Neural progenitor cell (in vitro differentiated cells): ENCODE measurements around the gene STK10. TPM values are rescaled to one million over a fixed set of nuclear protein-coding genes. Genes with fewer than 3 reads are reported as not detected.
A peak's percentile ranks its signal among the peaks of the same experiment; 100 is the strongest.

Source experiments
- DNase-seq: peaks from one replicate; pipeline ENCODE4 v3.0.0-alpha.2; 2016; ENCODE audit warnings: low spot score
- H2AFZ ChIP-seq: fragments of 200-600 bp; sonication (generic); replicated peaks from 2 replicates; pipeline ENCODE4 v1.6.1; 2016; ENCODE audit warnings: antibody characterized with exemption
- H3F3A ChIP-seq: fragments of 200-600 bp; sonication (generic); 2 replicates; pipeline ENCODE4 v1.6.1; 2016; ENCODE audit warnings: antibody characterized with exemption, low read depth
- H3K27ac ChIP-seq: fragments of 200-600 bp; sonication (generic); 2 replicates; pipeline ENCODE4 v1.5.1; 2016; ENCODE audit warnings: mild to moderate bottlenecking
- H3K27me3 ChIP-seq: fragments of 200-600 bp; sonication (generic); 2 replicates; pipeline ENCODE4 v1.6.1; 2016; ENCODE audit warnings: mild to moderate bottlenecking, moderate library complexity
- H3K36me3 ChIP-seq: fragments of 200-600 bp; sonication (generic); 2 replicates; pipeline ENCODE4 v1.5.1; 2016
- H3K4me1 ChIP-seq: fragments of 200-600 bp; sonication (generic); 2 replicates; pipeline ENCODE4 v1.6.1; 2016; ENCODE audit warnings: mixed run types
- H3K4me2 ChIP-seq: fragments of 200-600 bp; sonication (generic); 2 replicates; pipeline ENCODE4 v1.6.1; 2016
- H3K4me3 ChIP-seq: fragments of 200-600 bp; sonication (generic); 2 replicates; pipeline ENCODE4 v1.5.1; 2016
- H3K79me2 ChIP-seq: fragments of 200-600 bp; sonication (generic); 2 replicates; pipeline ENCODE4 v1.6.1; 2016; ENCODE audit warnings: low read depth
- H3K9ac ChIP-seq: fragments of 200-600 bp; sonication (generic); 2 replicates; pipeline ENCODE4 v1.6.1; 2016
- H3K9me3 ChIP-seq: fragments of 200-600 bp; sonication (generic); 2 replicates; pipeline ENCODE4 v1.5.1; 2016; ENCODE audit warnings: low read depth
- H4K20me1 ChIP-seq: fragments of 200-600 bp; sonication (generic); 2 replicates; pipeline ENCODE4 v1.6.1; 2016; ENCODE audit warnings: low read depth
- H3K27ac Mint-ChIP-seq: 3 replicates; pipeline ENCODE4 v1.8.0; 2021; ENCODE audit warnings: mixed read lengths
- H3K27me3 Mint-ChIP-seq: 2 replicates; pipeline ENCODE4 v1.8.0; 2022; ENCODE audit warnings: low read depth, mild to moderate bottlenecking, inconsistent platforms, moderate library complexity, mixed read lengths; ENCODE audit not compliant: insufficient read depth
- H3K36me3 Mint-ChIP-seq: 3 replicates; pipeline ENCODE4 v1.8.0; 2021; ENCODE audit warnings: mixed read lengths
- H3K4me1 Mint-ChIP-seq: 3 replicates; pipeline ENCODE4 v1.8.0; 2021; ENCODE audit warnings: mixed read lengths
- H3K4me3 Mint-ChIP-seq: 3 replicates; pipeline ENCODE4 v1.8.0; 2021; ENCODE audit warnings: mild to moderate bottlenecking, moderate library complexity, mixed read lengths
- H3K9me3 Mint-ChIP-seq: 3 replicates; pipeline ENCODE4 v1.8.0; 2020; ENCODE audit warnings: mixed read lengths
- CTCF ChIP-seq: fragments of 200-600 bp; sonication (generic); IDR thresholded peaks from 2 replicates; pipeline ENCODE4 v1.5.1; 2017; ENCODE audit warnings: antibody characterized with exemption, mild to moderate bottlenecking
- EZH2 ChIP-seq: fragments of 200-600 bp; sonication (generic); IDR thresholded peaks from 2 replicates; pipeline ENCODE4 v1.6.1; 2017; ENCODE audit warnings: antibody characterized with exemption, mild to moderate bottlenecking, moderate library complexity
- EZH2phosphoT487 ChIP-seq: fragments of 200-600 bp; sonication (generic); IDR thresholded peaks from 2 replicates; pipeline ENCODE4 v1.6.1; 2017; ENCODE audit warnings: antibody characterized with exemption
- total RNA-seq: library from RNA; depleted of rRNA; stranded (reverse); fragments of >200 nt; gene quantifications from 2 replicates; pipeline ENCODE4 v1.2.3, GENCODE V29; 2015; ENCODE audit warnings: low replicate concordance

Gene STK10
- total RNA-seq, 1 donor from 2014 or later = 4.4 TPM

GRCh38 chr5:172127581-172127980, 60.4 kb downstream of the STK10 start:
- H3K36me3 Mint-ChIP-seq = peaks cover 5% of the 10 kb centered on the region
- peaks cover 3% of the 10 kb centered on the region for H3K27me3 Mint-ChIP-seq
- no peak overlapping the region for H3K27ac Mint-ChIP-seq
- Histone ChIP-seq H3K27me3 (no peaks in the 10 kb centered on the region), H3K79me2 (no peaks in the 10 kb centered on the region), H4K20me1 (no peaks in the 10 kb centered on the region), H3K36me3 (no peaks in the 10 kb centered on the region), H3K27ac (no peak overlapping the region), H3K4me1 (no peaks in the 10 kb centered on the region), H2AFZ (no peak overlapping the region), H3K4me2 (no peak overlapping the region), H3K9me3 (no peaks in the 10 kb centered on the region), H3F3A (no peaks in the 10 kb centered on the region), H3K4me3 (no peak overlapping the region), H3K9ac (no peak overlapping the region)
- H3K4me3 Mint-ChIP-seq = no peak overlapping the region
- peaks cover 3% of the 10 kb centered on the region for H3K9me3 Mint-ChIP-seq
- DNase-seq = no peak
- no peak for TF ChIP-seq EZH2phosphoT487
- TF ChIP-seq EZH2 = no peak
- TF ChIP-seq CTCF = no peak
- no peaks in the 10 kb centered on the region for H3K4me1 Mint-ChIP-seq

GRCh38 chr5:172123269-172123692, 64.7 kb downstream of the STK10 start:
- no peaks in the 10 kb centered on the region for H3K36me3 ChIP-seq
- no peaks in the 10 kb centered on the region for H4K20me1 ChIP-seq
- no peaks in the 10 kb centered on the region for H3K9me3 ChIP-seq
- H3K27ac ChIP-seq = no peak overlapping the region
- Mint-ChIP-seq H3K27me3 (peaks cover 4% of the 10 kb centered on the region), H3K4me1 (peaks cover 10% of the 10 kb centered on the region), H3K9me3 (peaks cover 3% of the 10 kb centered on the region), H3K27ac (no peak overlapping the region), H3K36me3 (peaks cover 5% of the 10 kb centered on the region), H3K4me3 (no peak overlapping the region)
- H3K9ac ChIP-seq = no peak overlapping the region
- H2AFZ ChIP-seq = no peak overlapping the region
- TF ChIP-seq CTCF = peak; percentile 18
- no peak for TF ChIP-seq EZH2
- no peaks in the 10 kb centered on the region for H3K27me3 ChIP-seq
- no peaks in the 10 kb centered on the region for H3K79me2 ChIP-seq
- H3K4me1 ChIP-seq = peaks cover 8% of the 10 kb centered on the region
- no peak overlapping the region for H3K4me3 ChIP-seq
- peak; percentile 34 for DNase-seq
- no peak overlapping the region for H3K4me2 ChIP-seq
- no peaks in the 10 kb centered on the region for H3F3A ChIP-seq

GRCh38 chr5:172119921-172120688, 67.9 kb downstream of the STK10 start:
- H3F3A ChIP-seq = no peaks in the 10 kb centered on the region
- no peaks in the 10 kb centered on the region for H3K79me2 ChIP-seq
- DNase-seq = peak; percentile 43
- no peak overlapping the region for H2AFZ ChIP-seq
- Mint-ChIP-seq H3K4me1 (peaks cover 11% of the 10 kb centered on the region), H3K27me3 (peaks cover 2% of the 10 kb centered on the region), H3K36me3 (peaks cover 4% of the 10 kb centered on the region), H3K27ac (no peak overlapping the region), H3K9me3 (peaks cover 3% of the 10 kb centered on the region), H3K4me3 (no peak overlapping the region)
- H3K4me3 ChIP-seq = no peak overlapping the region
- TF ChIP-seq EZH2phosphoT487 (no peak), EZH2 (no peak), CTCF (no peak)
- H3K36me3 ChIP-seq = no peaks in the 10 kb centered on the region
- peaks cover 8% of the 10 kb centered on the region for H3K4me1 ChIP-seq
- H3K4me2 ChIP-seq = no peak overlapping the region
- H3K27ac ChIP-seq = no peak overlapping the region
- H4K20me1 ChIP-seq = no peaks in the 10 kb centered on the region
- H3K27me3 ChIP-seq = no peaks in the 10 kb centered on the region
- no peak overlapping the region for H3K9ac ChIP-seq
- H3K9me3 ChIP-seq = no peaks in the 10 kb centered on the region
